Liver (tissue), 9 donors: ENCODE results near the gene BASP1. TPM values are rescaled to one million over a fixed set of nuclear protein-coding genes. Genes with fewer than 3 reads are reported as not detected.

Experiments
- DNase-seq: peaks from one replicate; pipeline ENCODE4 v3.0.0-alpha.2; 2017; ENCODE audit warnings: low spot score
- H3K27ac ChIP-seq, 2 donors: one replicate each; pipeline ENCODE4 v1.7.0; 2013; ENCODE audit warnings: inconsistent platforms in 2 of 2, low read length in 2 of 2, control low read depth in 1 of 2, low read depth in 1 of 2, mild to moderate bottlenecking in 1 of 2
- H3K27me3 ChIP-seq, 4 donors: one replicate each; pipeline versions ENCODE4 v1.6.1 to v1.7.0; 2013; ENCODE audit warnings: low read length in 3 of 4, inconsistent platforms in 1 of 4, mild to moderate bottlenecking in 1 of 4, moderate library complexity in 1 of 4; ENCODE audit not compliant: control insufficient read depth in 4 of 4, insufficient read depth in 4 of 4
- H3K36me3 ChIP-seq, 4 donors: one replicate each; pipeline versions ENCODE4 v1.6.1 to v1.7.0; 2013; ENCODE audit warnings: low read length in 3 of 4, mild to moderate bottlenecking in 3 of 4, low read depth in 1 of 4, moderate library complexity in 1 of 4; ENCODE audit not compliant: control insufficient read depth in 4 of 4, insufficient read depth in 3 of 4
- H3K4me1 ChIP-seq, 4 donors: one replicate each; pipeline versions ENCODE4 v1.6.1 to v1.7.0; 2013; ENCODE audit warnings: low read length in 3 of 4, mild to moderate bottlenecking in 3 of 4, moderate library complexity in 1 of 4; ENCODE audit not compliant: control insufficient read depth in 4 of 4, insufficient read depth in 4 of 4
- H3K4me3 ChIP-seq, 3 donors: one replicate each; pipeline versions ENCODE4 v1.6.1 to v1.7.0; 2013; ENCODE audit warnings: low read length in 3 of 3, control low read depth in 1 of 3, low read depth in 1 of 3, mild to moderate bottlenecking in 1 of 3
- H3K9ac ChIP-seq, 2 donors: one replicate each; pipeline ENCODE4 v1.7.0; 2013; ENCODE audit warnings: low read length in 2 of 2, mild to moderate bottlenecking in 2 of 2, moderate library complexity in 2 of 2, control low read depth in 1 of 2, low read depth in 1 of 2
- H3K9me3 ChIP-seq, 4 donors: one replicate each; pipeline versions ENCODE4 v1.6.1 to v1.7.0; 2013; ENCODE audit warnings: low read length in 3 of 4; ENCODE audit not compliant: control insufficient read depth in 4 of 4
- ATF3 ChIP-seq: IDR thresholded peaks from 2 replicates; pipeline ENCODE4 v1.6.1; 2016; ENCODE audit warnings: antibody characterized with exemption
- CTCF ChIP-seq: fragments of 150-350 bp; IDR thresholded peaks from 2 replicates; pipeline ENCODE4 v1.5.1; 2017; ENCODE audit warnings: improper control_type of control experiment, low read depth, low read length; ENCODE audit not compliant: missing input control
- EGR1 ChIP-seq, 2 donors: IDR thresholded peaks; 2 replicates each; pipeline ENCODE4 v1.6.1; 2016 to 2018; ENCODE audit warnings: antibody characterized with exemption in 2 of 2, low read depth in 2 of 2
- FOXA1 ChIP-seq: IDR thresholded peaks from 2 replicates; pipeline ENCODE4 v1.6.1; 2016; ENCODE audit warnings: antibody characterized with exemption
- FOXA2 ChIP-seq: IDR thresholded peaks from 2 replicates; pipeline ENCODE4 v1.6.1; 2016; ENCODE audit warnings: antibody characterized with exemption
- GABPA ChIP-seq, 2 donors: IDR thresholded peaks in 1 of 2; conservative IDR thresholded peaks in 1 of 2; 2 replicates each; pipeline ENCODE4 v1.6.1; 2016; ENCODE audit warnings: antibody characterized with exemption in 2 of 2, mild to moderate bottlenecking in 1 of 2, moderate library complexity in 1 of 2
- HNF4A ChIP-seq, 2 donors: conservative IDR thresholded peaks; 2 replicates each; pipeline ENCODE4 v1.6.1; 2016; ENCODE audit warnings: antibody characterized with exemption in 2 of 2, mild to moderate bottlenecking in 2 of 2
- HNF4G ChIP-seq: IDR thresholded peaks from 2 replicates; pipeline ENCODE4 v1.6.1; 2016; ENCODE audit warnings: antibody characterized with exemption
- JUND ChIP-seq, 2 donors: IDR thresholded peaks; 2 replicates each; pipeline ENCODE4 v1.6.1; 2016; ENCODE audit warnings: antibody characterized with exemption in 2 of 2
- MAX ChIP-seq: IDR thresholded peaks from 2 replicates; pipeline ENCODE4 v1.6.1; 2016; ENCODE audit warnings: antibody characterized with exemption
- NR2F2 ChIP-seq: IDR thresholded peaks from 2 replicates; pipeline ENCODE4 v1.6.1; 2016; ENCODE audit warnings: antibody characterized with exemption
- RAD21 ChIP-seq, 2 donors: IDR thresholded peaks; 2 replicates each; pipeline ENCODE4 v1.6.1; 2016; ENCODE audit warnings: antibody characterized with exemption in 2 of 2, mild to moderate bottlenecking in 2 of 2
- REST ChIP-seq: IDR thresholded peaks from 2 replicates; pipeline ENCODE4 v1.6.1; 2016; ENCODE audit warnings: antibody characterized with exemption, mild to moderate bottlenecking
- RXRA ChIP-seq, 2 donors: IDR thresholded peaks; 2 replicates each; pipeline ENCODE4 v1.6.1; 2017 to 2018; ENCODE audit warnings: antibody characterized with exemption in 2 of 2, mild to moderate bottlenecking in 1 of 2
- SP1 ChIP-seq: IDR thresholded peaks from 2 replicates; pipeline ENCODE4 v1.6.1; 2018; ENCODE audit warnings: antibody characterized with exemption, mild to moderate bottlenecking
- YY1 ChIP-seq: IDR thresholded peaks from 2 replicates; pipeline ENCODE4 v1.6.1; 2016; ENCODE audit warnings: antibody characterized with exemption, mild to moderate bottlenecking
- WGBS: extraction: QIAGEN DNeasy Blood & Tissue Kit; methylation state at CpG from one replicate; pipeline ENCODE4 v1.1.7; 2013; 5-methylcytosine and 5-hydroxymethylcytosine counted together
- polyA plus RNA-seq, 2 donors: library from polyadenylated mRNA; stranded (reverse) in 1 of 2; unstranded in 1 of 2; fragments of 200-250 nt in 1 of 2; fragments of >200 nt in 1 of 2; fragmentation: Nextera tagmentation in 1 of 2; extraction: Ambion mirVana in 1 of 2; gene quantifications; one replicate each; pipeline versions ENCODE4 v1.2.1 to v1.2.3, GENCODE V29; 2013 to 2015
- total RNA-seq, 2 donors: library from RNA; depleted of rRNA; stranded (reverse); fragments of >200 nt; gene quantifications; one replicate each; pipeline ENCODE4 v1.2.3, GENCODE V29; 2014
- TF ChIP-seq, protein P1 (sequence below): IDR thresholded peaks from 2 replicates; pipeline ENCODE4 v1.6.1; 2016; ENCODE audit warnings: antibody characterized with exemption
- donor health status: healthy.
- donor health status: healthy.
- donor health status: healthy.
- donor health status: healthy.
- donor health status: healthy.

Gene BASP1
- total and polyA plus RNA-seq, 4 donors: 1.2 to 17.0 (median 5.4) TPM

DNA sequence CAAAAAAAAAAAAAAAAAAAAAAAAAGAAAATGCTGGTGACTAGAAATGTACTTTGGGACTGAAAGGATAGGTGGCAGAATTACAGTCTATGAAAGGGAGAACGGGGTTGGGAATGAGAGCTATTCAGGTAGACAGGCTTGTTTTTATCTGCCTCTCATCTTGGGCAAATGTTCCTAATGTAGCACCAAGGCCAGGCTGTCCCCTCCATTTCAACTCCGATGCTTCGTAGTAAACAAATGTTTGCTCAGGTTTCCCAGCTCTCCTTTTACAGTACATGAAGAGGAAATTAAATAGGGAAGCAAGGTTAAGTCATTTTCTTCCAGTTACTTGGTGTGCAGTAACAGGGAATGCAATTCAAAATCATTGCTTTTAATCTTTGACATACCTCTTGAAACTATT is 4.4 kb upstream of the BASP1 start:
- 31% methylated on average over 3 of the region's 3 CpGs for WGBS
- no peaks in the 10 kb centered on the region for H3K36me3 ChIP-seq
- no peak for TF ChIP-seq GABPA (IDR thresholded peaks at IDR 0.05 in 1 of 2, conservative IDR thresholded peaks at IDR 0.05 in 1 of 2)
- TF ChIP-seq RXRA (IDR thresholded peaks at IDR 0.05): no peak
- no peak overlapping the region for H3K4me3 ChIP-seq
- H3K27ac ChIP-seq: no peak overlapping the region
- H3K4me1 ChIP-seq: peaks cover 0 to 12% (median 5%) of the 10 kb centered on the region in 4 donors
- no peaks in the 10 kb centered on the region for H3K9me3 ChIP-seq
- H3K9ac ChIP-seq: no peak overlapping the region
- no peak for DNase-seq
- H3K27me3 ChIP-seq: peaks cover 0 to 7% (median 1%) of the 10 kb centered on the region in 4 donors

DNA sequence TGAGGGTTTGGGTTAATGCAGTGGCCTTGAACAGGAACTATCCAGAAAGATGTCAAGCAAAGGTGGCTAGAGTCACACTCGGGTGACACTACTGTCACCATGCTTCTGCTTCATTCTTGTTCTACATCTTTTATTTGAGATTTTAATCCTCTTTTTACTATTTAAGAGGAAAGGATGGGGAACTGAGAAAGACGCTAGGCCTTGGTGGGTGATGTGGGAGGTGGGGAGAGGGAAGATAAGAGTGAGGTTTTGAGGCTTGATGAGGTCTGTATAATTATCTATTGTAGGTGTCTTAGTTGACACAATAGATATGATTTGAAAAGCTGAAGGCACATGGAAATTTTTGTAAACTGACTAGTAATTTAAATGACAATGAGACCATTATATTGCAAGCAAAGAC is 3.5 kb upstream of the BASP1 start:
- H3K4me1 ChIP-seq: peaks cover 0 to 14% (median 8%) of the 10 kb centered on the region in 4 donors
- TF ChIP-seq CTCF (no peak), NR2F2 (no peak), RXRA (IDR thresholded peaks at IDR 0.05) (no peak), REST (no peak), YY1 (no peak), EGR1 (IDR thresholded peaks at IDR 0.05; ENCODE audit: low read depth in 2 of 2) (no peak), SP1 (no peak), ATF3 (no peak), JUND (IDR thresholded peaks at IDR 0.05) (no peak), RAD21 (IDR thresholded peaks at IDR 0.05) (no peak), FOXA2 (no peak), FOXA1 (no peak), HNF4G (no peak), GABPA (IDR thresholded peaks at IDR 0.05 in 1 of 2, conservative IDR thresholded peaks at IDR 0.05 in 1 of 2) (no peak), HNF4A (conservative IDR thresholded peaks at IDR 0.05) (no peak), MAX (no peak)
- TF ChIP-seq, protein P1, sequence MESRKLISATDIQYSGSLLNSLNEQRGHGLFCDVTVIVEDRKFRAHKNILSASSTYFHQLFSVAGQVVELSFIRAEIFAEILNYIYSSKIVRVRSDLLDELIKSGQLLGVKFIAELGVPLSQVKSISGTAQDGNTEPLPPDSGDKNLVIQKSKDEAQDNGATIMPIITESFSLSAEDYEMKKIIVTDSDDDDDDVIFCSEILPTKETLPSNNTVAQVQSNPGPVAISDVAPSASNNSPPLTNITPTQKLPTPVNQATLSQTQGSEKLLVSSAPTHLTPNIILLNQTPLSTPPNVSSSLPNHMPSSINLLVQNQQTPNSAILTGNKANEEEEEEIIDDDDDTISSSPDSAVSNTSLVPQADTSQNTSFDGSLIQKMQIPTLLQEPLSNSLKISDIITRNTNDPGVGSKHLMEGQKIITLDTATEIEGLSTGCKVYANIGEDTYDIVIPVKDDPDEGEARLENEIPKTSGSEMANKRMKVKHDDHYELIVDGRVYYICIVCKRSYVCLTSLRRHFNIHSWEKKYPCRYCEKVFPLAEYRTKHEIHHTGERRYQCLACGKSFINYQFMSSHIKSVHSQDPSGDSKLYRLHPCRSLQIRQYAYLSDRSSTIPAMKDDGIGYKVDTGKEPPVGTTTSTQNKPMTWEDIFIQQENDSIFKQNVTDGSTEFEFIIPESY: no peak
- H3K4me3 ChIP-seq: no peak overlapping the region
- DNase-seq: no peak
- H3K36me3 ChIP-seq: no peaks in the 10 kb centered on the region
- H3K27ac ChIP-seq: no peak overlapping the region
- H3K9ac ChIP-seq: no peak overlapping the region
- 77% methylated on average over 2 of the region's 2 CpGs for WGBS
- H3K27me3 ChIP-seq: peaks cover 0 to 7% (median 1%) of the 10 kb centered on the region in 4 donors
- H3K9me3 ChIP-seq: no peaks in the 10 kb centered on the region
